ENCODE data around the gene ALK.

ALK gene

GRCh38 chr2:29606104-29607037, 315.0 kb downstream of the ALK start:
- no peak for DNase-seq

GRCh38 chr2:29603341-29603740, 318.0 kb downstream of the ALK start:
- DNase-seq: no peak

DNA sequence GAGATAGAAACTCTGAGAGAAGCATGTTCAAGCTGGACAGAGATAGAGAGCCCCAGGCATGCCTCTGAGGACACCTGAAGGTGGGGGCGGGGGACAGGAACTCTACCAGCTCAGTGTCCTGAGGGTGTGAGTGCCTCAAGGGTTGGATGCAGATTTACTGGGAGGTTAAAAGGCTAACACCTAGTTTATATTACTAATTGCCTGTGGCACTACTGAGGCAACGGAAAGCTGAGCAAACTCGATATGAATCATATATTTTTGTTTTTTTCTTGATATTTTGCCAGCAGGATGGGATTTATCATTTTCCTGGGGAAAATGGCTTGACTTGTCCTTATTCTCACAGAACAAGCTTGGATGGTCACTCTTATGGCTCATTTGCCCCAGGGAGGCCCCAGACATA, 319.5 kb downstream of the ALK start:
- DNase-seq: no peak

DNA sequence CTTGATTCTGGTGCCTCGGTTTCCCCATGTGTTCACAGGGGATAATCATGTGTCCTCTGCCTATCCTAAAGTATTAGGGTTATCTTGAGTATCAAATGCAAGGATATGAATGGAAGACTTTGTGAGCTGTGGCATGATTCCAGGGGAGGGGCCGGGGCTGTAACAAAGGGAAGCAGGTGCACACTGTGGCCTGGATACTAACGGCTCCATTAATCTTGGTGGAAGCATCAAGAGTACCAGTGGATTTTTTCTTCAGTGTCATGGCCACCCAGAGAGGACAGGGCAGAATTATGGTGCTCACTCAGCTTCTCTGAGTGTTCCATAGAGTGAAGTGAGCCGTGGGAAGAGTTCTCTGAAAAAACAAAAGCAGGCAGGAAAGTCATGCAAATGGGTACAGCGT, 320.1 kb downstream of the ALK start:
- DNase-seq: no peak

GRCh38 chr2:29599946-29600345, 321.4 kb downstream of the ALK start:
- no peak for DNase-seq

GRCh38 chr2:29598978-29599377, 322.4 kb downstream of the ALK start:
- no peak for DNase-seq

GRCh38 chr2:29597035-29597434, 324.4 kb downstream of the ALK start:
- DNase-seq: no peak

- DNase-seq: no peak
Observed at GRCh38 chr2:29596584-29596983, 324.8 kb downstream of the ALK start.

DNA sequence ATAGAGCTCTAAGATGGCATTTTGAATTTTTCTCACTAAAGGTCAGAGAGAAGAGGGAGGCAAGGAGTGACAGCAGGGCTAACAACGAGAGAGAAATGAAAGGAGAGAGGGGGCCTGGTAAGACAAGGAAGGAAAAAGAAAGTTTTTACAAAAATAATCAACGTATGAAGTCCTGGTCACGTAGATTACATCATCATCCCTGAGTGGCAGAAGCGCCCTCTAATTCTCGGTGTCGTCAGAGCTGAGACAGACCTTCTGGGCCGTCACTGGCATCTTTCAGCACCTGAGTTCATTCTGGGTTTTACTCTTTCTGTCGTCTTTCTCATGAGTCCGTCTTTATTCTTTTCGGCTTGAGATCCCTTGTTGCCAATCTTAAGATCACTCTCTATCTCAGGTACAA, 329.8 kb downstream of the ALK start:
- no peak for DNase-seq

DNA sequence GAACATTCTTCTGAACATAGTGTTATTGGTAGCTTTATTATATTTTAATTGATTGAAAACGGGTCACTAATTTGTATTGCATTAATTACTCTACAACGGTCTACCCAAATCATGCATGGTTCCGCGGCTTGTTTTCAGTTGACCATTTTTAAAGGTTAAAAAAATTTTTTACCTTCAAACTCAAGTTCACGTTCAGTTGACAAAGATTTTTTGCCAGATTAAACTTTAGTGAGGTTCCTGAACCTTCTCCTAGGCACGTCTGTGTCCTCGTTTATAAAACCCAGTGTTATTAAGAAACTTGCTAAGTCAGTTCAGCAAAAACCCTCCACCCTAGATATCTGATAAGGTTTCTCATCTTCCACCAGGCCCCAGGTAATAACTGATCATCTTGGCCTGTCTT, 331.2 kb downstream of the ALK start:
- DNase-seq: no peak

- no peak for DNase-seq
Observed at GRCh38 chr2:29589440-29590103, 331.8 kb downstream of the ALK start.

DNA sequence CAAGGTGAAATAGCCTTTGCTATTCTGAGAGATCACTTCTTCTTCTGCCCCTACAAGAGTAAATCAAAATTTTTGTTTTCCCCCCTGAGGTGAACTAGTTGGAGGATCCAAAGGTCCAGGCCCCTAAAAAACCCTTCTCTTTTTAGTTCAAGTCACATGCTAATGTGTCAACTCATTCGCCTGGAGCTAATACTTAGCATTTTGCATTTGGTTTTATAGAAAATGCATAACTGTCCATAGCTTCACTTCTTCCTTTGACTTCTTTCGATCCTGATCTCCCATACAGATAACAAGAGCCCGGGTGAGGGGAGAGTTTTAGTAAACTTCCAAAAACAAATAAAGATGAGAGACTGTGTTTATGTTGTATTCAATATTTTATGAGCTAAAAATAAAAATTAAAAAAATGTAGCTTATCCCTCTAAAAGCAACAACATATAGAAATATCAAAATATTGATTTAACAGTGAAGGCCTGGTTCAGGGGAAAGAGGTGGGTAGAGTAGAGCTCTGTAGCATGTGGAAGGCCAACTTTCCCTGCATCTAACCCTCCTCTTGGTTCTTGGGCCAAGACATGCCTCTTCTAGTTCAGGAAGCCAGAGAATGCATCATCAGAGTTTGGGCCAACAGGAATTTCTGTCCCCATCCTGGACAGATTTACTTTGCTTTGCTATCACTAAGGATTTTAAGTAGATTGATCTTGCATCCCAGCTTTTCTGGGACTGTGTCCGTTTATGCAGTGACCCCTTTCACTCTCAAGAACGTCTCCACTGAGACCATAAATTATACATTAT, 333.8 kb downstream of the ALK start:
- DNase-seq: no peak

- no peak for DNase-seq
Observed at GRCh38 chr2:29586919-29587318, 334.5 kb downstream of the ALK start.

DNA sequence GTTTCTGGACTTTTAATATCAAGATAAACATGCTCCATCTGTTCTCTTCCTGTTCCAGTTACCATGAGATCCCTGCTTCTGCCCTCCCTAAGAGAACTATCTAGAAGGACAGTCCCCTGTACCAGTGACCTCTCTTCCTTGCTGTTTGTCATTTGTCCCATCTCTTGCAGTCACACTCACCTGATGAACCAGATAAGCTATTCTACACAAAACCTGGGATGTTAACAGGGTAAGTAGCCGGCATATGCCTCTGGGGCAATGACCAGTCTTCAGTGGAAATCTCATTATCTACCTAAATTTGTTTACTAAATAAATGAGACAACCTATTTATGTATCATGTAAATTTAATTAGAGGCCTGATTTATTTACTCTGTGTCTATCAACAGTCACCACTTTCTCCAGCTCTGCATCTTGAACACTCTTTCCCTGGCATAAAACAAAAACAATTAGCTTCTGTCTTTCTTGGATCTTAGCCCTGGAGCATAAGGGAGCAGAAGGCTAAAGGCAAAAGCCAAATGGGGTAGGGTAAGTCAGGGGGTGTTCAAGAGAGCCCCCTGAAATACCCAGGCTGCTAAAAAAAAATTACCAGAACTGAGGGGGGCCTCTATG, 337.7 kb downstream of the ALK start:
- DNase-seq: no peak

DNA sequence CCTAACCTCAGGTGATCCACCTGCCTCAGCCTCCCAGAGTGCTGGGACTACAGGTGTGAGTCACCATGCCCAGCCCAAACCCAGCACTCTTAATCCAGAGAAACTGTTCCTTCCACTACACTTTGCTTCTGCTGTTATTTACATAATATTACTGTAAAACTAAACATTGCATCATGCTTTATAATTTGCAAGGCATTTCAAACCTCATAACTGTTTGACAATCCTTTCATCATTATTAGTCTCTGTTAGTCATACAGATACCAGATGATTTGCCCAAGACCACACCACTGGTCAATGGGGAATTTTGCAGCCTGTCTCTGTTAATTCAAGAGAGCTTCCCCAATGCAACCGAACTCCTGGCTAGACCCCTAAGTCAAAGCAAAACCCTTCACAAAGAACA, 338.3 kb downstream of the ALK start:
- DNase-seq: no peak

GRCh38 chr2:29582062-29582461, 339.3 kb downstream of the ALK start:
- no peak for DNase-seq

- no peak for DNase-seq
Observed at GRCh38 chr2:29580223-29580622, 341.2 kb downstream of the ALK start.

DNA sequence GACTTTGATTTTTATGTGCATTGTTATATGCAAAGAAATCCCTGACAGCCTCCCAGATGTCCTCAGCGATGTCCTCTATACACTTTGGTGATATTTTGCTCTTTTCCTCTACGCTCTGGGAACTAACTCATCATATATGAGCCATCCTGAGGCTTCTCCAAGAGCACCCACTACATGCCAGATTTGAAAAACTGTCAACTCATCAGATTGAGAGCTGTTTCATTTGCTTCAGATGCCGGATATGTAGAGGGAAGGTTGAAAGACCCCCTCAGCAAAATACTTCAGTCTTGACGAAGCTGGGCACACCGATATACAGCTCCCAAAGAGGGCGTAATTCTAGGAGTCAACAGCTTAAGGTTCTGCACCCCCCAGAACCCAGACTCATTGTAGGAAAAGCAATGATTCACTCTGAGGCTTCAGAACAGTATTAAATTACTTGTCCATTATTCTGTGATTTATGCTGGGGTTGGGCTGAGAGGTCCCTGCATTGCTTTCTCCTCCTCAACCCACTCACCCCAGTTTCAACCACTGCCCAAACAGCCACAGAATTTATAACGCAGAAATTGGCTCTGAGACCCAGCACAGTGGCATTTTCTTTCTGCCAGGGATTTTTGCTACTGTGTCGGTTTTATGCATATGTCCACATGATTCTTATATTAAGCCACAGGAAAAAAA, 341.8 kb downstream of the ALK start:
- DNase-seq: no peak

- DNase-seq: no peak
Observed at GRCh38 chr2:29578084-29578598, 343.2 kb downstream of the ALK start.

DNA sequence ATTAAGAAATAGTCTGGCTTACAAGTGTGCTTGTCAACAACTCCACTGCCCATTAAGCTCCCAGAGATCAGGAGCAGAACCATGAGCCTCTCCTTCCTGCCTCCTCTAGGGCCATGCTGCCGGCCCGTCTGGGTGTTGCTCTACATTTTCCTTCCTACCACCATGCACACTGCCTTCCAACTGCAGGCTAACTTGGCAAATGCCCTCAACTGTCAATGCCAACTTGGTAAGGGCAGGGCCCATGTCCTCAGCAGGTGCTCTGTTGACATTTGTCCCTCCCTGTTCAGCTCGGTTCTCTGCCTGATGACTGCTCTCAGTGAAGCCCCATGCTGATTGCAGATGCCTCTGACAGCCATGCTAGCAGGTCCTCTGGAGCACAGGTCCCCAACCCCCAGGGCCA, 345.2 kb downstream of the ALK start:
- no peak for DNase-seq

GRCh38 chr2:29575370-29575890, 346.0 kb downstream of the ALK start:
- no peak for DNase-seq

- no peak for DNase-seq
Observed at GRCh38 chr2:29573612-29574011, 347.8 kb downstream of the ALK start.
